ENCODE results near the gene RAB1A.

Gene RAB1A

DNA sequence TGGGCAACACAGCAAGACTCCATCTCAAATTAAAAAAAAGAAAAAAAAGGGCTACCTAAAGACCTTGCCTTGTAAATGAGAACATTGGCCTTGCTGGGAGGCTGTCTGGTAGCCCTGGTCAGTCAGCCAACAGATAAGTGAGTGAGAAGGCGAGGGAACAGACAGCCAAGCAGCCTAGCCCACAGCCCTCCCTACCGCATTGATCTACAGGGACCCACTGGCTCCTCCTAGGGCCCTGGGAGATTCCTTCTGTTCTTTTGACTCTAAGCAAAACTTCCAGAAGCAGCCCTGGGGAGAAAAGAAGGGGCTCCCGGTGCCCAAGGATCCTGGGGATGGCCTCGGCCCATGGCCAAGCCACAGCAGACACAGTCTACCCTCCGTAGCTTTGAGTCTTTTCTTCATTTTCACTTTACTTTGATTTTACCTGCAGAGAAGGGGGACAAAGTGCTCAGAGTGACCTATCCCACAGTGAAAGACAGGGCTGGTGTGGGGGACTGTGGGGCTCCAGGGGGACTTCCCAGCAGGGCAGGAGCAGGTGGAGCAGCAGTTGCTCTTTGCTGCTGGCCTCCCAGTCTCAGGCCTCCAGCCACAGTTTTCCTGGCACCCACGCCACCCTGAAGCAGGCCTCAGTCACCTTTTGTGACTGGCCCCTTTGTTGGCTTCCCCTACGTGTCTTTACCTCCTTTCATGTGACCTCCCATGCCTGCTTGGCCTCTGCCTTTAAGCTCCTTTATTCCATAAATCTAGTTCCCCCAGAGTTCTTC, 68.6 kb downstream of the RAB1A start:
- DNase-seq (ENCODE audit: low spot score): no peak

DNA sequence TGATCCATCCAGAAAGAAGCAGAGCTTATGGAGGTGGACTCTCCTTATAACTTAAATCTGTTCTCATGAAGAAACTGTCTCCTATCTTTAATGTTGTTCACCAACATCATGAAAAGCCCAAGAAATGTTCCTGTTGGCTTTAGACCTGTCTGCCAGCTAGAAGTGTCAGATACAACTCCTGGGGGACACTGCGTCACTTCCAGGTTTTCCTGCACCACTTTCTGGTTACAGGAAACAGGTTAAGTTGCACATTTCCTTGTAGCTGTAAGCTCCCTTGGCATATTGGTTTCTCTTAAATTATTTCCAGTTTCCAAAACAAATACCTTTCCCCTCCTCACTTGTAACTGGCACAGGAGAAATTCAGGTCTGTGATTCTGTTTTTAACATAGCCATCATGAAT, 70.8 kb downstream of the RAB1A start:
- DNase-seq (ENCODE audit: low spot score): no peak

DNA sequence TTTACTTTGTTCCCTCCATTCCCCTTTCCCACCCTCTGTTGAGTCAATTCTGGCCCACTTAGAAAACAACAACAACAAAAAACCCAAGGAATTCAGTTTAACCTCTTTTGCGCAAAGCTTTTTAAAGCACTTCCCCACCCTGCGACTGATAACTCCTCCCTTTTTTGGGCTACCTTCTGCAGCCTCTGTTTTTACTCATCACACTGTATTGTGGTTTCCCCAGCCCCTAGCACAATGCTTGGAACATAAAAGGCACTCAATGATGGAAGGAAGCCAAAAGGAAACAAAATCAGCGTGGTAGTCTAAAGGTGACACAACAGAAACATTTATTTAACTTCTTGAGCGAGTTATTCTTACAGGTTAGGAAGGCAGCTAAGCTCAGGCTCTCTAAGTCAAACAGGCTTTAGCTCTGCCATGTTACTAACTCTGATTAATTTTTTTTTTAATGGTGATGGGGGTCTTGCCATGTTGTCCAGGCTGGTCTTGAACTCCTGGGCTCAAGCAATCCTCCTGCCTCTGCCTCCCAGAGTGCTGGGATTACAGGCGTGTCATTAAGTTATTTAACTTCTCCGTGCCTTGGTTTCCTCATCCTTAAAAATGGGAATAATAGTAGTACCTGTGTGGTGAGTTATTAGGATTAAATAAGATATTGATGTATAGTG, 72.4 kb downstream of the RAB1A start:
- DNase-seq (ENCODE audit: low spot score): no peak

DNA sequence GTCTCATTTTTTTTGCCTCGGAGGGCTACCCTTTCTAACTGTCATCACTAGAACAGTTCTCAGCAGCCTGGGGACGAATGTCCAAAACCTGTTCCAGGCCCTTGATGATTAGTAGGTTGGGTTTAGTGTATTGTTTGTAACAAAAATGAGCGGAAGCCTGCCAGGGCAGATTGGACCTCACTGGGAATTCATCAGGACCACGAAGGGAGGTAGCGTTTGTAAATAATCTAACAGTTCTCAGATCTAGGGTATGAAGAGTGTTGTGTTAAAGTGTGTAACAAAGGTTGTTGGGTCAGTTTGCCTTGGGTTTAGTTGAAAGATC, 72.9 kb downstream of the RAB1A start:
- no peak for DNase-seq (ENCODE audit: low spot score)

DNA sequence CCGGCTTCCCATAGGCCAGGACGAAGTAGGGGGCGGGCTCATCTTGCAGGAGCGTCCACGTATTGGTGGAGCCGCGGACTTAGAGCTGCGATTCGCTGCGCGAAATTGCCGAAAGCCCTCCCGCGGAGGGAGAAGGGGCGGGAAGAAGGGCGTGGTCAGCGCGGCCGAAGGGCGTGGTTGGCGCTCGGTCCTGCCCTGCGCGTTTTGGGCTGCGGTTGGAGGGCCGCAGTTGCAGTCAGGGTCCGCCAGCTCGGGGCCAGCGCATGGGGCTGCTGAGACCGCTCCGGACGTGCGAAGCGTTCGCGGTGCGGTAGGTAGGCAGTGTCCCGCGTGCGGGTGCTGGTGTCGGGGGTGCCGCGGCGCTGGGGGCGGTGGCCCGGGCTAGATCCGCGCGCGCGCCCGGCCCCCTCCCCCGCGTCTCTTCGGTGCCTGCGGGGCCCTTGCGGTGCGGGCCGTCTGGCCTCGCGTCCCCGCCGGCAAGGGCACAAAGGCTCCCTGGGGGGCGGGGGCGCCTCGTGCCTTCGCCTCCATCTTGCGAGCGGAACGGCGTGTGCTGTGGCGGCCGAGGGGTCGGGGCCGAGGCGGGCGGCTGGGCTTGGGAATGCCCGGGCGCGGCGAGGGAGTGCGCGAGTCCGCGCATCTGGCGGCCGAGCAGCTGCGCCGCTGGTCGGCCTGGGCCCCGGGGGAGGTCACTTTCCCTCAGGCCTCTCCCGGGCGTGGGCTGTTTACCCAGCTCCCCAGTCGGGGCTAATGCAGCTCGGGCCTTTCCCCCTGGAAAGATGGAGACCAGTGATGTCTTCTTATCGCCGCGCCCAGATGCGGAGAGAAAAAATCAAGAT, 73.5 kb downstream of the RAB1A start, which contains the start of gene CEP68:
TSS of gene CEP68 (plus strand) at position 202 of the 839 bp plus-strand sequence. CDS start 13,029 bp downstream, outside the sequence.
- DNase-seq (ENCODE audit: low spot score): peak; percentile 98

DNA sequence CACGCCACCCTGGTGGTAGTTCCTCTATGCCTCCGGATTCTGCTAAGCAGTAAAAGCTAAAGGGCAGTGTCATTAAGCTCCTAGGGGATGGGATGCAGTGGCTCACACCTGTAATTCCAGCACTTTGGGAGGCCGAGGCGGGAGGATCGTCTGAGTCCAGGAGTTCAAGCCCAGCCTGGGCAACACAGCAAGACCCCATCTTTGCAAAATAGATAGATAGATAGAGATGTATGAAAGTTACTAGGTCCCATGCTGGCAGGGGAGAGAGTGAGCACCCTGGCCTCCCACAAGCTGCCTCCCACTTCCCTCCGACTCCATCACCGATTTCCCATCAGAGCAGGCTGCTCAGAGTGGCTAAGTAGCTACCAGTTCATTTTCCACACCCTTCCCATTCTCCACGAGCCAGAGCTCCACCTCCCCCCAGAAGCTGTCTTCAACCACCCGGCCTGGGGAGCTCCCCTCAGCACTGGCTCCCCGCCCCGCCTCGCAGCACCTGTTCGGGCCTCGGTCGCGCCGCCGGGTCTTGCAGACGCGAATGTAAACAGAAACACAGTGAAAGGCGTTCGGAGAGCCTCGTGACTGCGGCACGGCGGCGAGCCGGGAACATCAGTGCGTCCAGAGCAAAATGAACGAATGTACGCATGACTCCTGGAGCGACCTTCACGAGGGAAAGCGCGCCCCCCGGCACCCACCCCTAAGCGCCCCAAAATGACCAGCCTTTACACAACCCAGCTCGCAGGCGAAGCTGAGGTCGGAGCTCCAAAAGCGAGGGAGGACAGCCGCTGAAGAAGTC, 74.3 kb downstream of the RAB1A start:
- DNase-seq (ENCODE audit: low spot score): peak; percentile 38

DNA sequence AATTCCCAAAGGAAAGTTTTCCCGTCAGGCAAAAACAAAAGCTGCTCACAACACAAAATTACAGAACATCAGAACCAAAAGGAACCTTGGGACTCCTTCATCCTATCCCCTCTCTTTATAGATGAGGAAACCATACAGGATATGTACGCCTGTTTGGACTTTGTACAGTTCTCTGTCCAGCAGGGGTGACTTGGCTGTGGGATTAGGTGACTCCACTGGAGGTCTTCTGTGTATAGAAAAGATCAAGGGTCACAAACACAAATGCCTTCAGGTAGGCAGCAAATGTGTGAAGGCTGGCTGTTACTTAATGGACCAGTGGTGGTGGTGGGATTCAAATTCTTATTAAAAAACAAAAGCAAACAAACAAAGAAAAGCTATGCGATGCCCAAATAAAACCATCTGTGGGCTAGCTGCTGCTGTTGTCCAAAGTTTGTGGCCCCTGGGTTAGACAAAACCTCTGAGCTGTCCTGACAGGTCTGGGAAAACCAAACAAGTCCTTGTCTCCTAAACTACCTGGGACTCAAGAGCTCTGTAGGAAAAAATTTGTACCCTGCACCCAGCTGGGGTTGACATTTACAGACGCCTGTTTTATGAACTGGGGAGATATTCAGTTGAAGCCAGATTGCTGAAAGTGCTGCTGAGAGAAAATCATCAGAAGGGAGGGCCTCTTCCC, 75.0 kb downstream of the RAB1A start:
- DNase-seq (ENCODE audit: low spot score): no peak

DNA sequence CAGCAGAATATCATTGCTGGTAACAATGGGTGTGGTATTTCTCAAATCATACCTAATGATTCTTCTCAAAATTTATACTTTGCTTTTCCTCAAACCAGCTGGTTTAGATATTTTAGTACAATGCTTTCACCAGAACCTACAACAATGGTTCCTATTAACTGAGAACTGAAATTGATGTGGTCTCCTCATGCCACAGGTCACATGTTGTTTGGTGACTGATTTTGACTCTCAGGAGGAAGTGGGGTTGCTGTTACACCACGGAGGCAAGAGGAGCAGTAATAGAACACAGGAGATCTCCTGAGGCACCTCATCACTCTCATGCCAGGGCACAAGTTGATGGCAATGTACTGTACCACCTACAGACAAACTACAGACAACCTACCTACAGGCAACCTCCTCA, 76.7 kb downstream of the RAB1A start:
- no peak for DNase-seq (ENCODE audit: low spot score)

DNA sequence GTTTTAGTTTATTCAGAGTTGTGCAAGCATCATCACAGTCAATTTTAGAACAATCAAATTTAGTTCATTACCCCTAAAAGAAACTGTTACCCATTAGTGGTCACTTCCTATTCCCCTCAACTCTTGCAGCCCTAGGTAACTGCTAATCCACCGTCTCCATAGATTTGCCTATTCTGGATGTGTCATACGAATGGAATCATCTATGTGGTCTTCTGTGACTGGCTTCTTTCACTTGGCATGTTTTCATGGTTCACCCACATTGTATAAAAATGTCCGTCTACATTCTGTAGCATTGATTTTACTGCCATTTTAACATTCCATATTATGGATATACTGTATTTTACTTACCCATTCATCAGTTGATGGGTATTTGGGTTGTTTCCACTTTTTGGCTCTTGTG, 79.0 kb downstream of the RAB1A start:
- no peak for DNase-seq (ENCODE audit: low spot score)

DNA sequence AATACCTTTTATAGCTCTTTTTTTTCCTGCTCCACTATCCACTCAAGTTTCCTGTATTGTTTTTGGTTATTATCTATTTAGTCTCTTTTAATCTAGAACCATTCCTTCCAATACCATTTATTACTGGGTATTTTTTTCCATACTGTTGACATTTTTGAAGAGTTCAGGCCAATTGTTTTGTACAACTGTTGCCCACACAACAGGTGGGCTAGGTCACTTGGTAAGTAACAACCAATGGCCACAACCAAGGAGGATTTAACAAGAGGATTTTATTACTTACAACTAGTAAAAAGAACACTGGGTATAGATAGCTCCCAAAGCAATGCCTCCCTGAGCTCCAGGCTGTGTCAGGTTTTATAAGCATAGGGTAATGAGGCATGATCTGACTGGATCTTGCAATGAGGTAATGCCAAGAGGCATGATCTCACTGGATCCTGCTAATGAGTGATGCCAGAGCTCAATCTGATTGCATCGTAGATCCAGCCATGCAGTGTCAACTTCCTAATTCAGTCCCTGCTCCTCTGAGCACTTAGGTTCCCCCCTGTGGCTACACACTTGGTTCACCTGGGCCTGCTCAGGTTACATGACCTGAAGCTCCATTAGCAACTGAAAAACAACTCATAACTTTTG, 80.8 kb downstream of the RAB1A start:
- DNase-seq (ENCODE audit: low spot score): no peak

DNA sequence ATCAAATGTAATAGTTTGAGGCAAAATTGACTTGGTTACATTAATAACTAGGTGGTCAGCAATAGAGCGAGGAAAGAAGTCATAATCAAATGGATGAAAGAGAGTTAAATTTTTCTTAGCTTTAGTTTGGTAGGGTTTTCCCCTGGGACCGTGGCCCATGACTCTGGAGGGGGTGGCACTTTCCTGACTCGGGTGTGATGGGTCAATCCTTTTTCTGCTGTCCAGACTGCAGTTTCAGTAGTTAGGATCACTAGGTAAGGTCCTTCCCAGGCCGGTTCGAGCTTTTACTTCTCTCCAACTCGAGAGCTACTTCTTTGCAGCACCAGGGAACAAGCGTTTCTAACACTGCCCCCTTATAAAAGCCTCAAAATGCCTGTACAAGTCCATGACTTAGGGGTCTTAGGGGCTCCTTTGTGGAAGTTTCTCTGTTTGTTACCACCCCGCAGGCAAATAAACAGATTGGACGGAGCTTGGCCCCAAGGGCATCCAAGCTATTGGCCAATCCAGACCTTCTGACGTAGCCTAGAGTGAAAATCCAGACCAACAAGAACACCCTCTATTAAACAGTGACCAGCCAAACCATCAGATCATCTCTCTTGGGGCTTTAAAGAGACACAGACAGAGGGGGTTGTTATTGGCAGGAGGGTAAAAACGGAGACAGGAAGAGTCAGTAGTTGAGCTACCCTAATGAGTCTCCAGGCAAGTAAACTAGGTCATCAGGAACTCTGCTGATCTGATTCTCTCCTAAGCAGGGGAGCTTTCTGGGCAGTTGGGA, 83.1 kb downstream of the RAB1A start:
- DNase-seq (ENCODE audit: low spot score): no peak

DNA sequence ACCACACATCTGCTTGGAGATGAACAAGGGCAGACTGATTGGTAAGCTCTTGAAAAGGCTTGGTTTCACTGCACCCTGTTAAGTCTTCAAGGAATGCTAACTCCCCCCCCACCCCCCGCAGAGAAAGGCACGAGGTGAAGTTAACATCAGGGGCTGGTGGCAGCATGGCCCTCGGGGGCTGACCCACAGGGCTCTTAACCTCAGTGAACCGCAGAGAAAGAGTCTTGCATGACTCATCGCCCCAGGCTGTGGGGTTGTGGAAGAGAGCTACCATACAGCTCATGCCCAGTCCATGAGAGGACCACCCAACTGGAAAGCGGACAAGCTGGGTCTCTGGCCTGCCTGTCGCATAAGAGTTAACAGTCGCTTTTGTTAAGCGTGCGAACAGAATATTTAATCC, 84.3 kb downstream of the RAB1A start:
- no peak for DNase-seq (ENCODE audit: low spot score)

DNA sequence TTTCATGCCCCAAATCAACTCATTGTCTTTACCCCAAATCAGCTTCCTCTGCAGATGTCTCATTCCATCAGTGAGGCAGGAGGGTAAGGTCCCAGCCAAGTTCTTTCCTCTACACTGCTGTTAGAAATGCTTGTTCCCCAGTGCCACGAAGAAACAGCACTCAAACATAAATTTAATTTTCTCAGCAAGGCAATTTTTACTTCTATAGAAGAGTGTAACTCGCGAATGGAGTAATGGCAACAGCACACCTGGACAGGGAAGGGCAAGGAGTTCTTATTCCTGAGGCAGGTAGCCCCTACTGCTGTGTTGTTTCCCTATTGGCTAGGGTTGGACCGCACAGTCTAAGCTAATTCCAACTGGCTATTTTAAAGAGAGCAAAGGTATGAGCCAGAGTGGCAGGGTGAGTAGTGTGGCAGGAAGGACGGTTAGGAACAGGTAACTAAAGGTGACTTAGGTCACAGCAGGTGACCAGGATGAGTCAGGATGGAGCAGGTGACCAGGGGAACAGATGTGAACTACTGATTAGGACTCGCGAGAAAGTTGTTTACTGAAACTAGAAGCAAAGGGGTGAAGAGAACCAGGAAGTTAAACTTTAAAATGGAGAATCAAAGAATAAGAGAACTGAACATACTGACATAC, 85.7 kb downstream of the RAB1A start:
- DNase-seq (ENCODE audit: low spot score): no peak

DNA sequence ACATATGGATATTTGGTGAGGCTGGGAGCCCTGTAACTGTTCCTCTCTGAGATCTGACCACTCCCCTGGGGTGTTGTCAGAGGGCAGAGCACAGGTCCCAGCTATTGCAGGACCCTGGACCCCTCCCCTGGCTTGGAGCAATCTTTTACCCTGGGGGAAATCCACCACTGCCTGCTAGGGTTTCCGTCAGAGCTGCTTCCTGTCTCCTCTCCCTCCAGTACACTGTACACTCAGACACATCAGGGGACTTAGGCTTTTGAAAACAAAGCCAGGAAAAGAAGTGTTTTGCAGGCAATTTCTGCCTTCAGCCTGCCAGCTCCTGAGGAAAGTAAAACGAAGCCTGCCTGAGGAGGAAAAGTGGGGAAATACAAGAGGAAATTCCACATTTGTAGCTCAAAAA, 86.9 kb downstream of the RAB1A start:
- DNase-seq (ENCODE audit: low spot score): no peak

DNA sequence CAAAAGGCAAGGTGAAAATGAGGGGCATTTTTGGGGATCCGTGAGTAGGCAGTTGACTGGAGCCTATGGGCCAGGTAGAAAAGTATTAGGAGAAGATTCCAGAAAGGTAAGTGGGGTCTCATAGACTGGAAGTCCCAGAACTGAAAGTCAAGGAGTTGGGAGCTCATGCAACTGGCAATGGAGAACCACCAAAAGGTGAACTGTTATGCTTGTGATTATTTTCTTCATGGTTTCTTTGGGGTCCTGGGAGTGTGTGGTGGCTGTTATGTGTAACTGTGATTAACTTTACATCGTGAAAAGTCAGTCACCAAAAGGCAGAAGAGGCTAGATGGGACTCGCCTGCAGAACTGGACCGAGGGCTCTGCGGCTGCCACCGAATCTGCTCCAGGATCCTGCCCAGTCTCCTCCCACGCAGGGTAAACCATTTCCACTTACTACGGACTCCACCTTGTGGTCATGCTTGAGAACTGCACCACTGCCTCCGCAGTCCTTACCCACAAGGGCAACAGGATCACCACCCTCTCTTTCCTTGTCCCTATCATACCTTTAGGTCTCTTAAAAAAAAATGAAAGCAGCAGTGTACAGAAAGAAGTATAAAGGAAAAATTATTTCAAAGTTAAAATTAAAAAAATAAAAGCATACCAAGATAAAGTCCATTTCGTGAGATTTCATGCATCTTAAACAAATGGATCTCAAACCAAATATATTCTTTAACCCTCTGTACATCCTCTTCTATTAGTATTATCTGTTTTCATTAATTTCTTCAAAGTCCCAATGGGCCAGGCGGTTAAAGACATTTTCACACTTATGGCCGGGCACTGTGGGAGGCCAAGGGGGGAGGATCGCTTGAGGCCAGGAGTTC, 89.3 kb downstream of the RAB1A start:
- DNase-seq (ENCODE audit: low spot score): peak; percentile 91

DNA sequence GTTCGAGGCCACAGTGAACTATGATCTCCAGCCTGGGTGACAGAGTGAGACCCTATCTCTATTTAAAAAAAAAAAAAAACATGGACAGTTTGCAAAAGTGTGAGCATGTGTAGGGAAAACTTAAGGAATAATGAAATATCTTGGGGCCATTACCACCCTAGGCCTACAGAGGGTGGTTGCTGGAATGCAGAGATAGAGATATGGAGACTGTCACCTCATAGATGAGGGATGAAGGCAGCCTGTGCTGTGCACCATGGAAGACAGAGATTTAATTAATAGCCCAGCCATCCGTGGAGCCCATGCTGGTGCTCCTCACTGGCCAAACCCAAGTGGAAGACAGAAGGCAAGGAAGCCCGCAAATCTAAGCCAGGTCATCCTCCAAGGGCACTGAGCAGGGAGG, 90.3 kb downstream of the RAB1A start:
- no peak for DNase-seq (ENCODE audit: low spot score)

DNA sequence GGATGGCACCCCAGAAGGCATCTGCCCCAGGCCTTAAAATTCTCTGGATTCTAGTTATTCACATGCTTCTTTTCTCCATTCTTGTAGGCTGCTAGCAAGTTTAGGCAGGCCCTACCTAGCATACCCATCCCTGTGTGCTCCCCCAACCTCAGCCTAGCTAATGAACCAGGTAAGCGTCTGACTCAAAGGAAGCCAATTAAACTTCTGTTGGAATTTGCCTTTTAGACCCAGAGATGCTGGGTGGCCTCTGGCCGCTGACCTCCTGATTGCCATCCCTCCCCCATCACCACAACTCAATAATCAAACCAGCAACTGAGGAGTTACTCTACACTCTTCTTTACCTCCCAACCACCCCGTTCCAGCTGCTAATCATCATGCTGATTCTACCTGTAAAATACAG, 92.7 kb downstream of the RAB1A start:
- DNase-seq (ENCODE audit: low spot score): no peak
